OCI-LY3 (cell line): ENCODE measurements around the gene C1QTNF12.

Experiments used
- H2AFZ ChIP-seq: fragments of 200-600, 300-600 bp; shearing (Covaris generic); 2 replicates; pipeline ENCODE4 v1.6.0; 2014; ENCODE audit warnings: antibody characterized with exemption, low read depth, low read length
- H3K27ac ChIP-seq: fragments of 200-600, 300-600 bp; sonication (generic); 2 replicates; pipeline ENCODE4 v1.5.1; 2014; ENCODE audit warnings: mild to moderate bottlenecking, low read length, moderate library complexity, mixed read lengths
- H3K27me3 ChIP-seq: fragments of 200-600, 300-600 bp; sonication (generic); 2 replicates; pipeline ENCODE4 v1.6.1; 2014; ENCODE audit warnings: low read depth, low read length, mixed read lengths
- H3K36me3 ChIP-seq: fragments of 200-600, 300-600 bp; sonication (generic); replicated peaks from 2 replicates; pipeline ENCODE3; 2014; ENCODE audit warnings: low read depth, low read length, mixed read lengths
- H3K4me1 ChIP-seq: fragments of 300-600, 200-600 bp; sonication (generic); 2 replicates; pipeline ENCODE4 v1.6.1; 2014; ENCODE audit warnings: low read length, mixed read lengths
- H3K4me2 ChIP-seq: fragments of 200-600, 300-600 bp; sonication (generic); 2 replicates; pipeline ENCODE4 v1.6.1; 2014; ENCODE audit warnings: low read length, mixed read lengths
- H3K4me3 ChIP-seq: fragments of 300-600, 200-600 bp; sonication (generic); 2 replicates; pipeline ENCODE4 v1.5.1; 2014; ENCODE audit warnings: antibody characterized with exemption, mild to moderate bottlenecking, low read length, moderate library complexity
- H3K79me2 ChIP-seq: fragments of 300-600, 200-600 bp; shearing (Covaris generic); 2 replicates; pipeline ENCODE4 v1.6.1; 2014; ENCODE audit warnings: mild to moderate bottlenecking, low read length, mixed read lengths
- H3K9ac ChIP-seq: fragments of 300-600, 200-600 bp; shearing (Covaris generic); 2 replicates; pipeline ENCODE4 v1.6.0; 2014; ENCODE audit warnings: mild to moderate bottlenecking, low read length, moderate library complexity
- H3K9me3 ChIP-seq: fragments of 200-600, 300-600 bp; shearing (Covaris generic); 2 replicates; pipeline ENCODE4 v1.6.1; 2014; ENCODE audit warnings: low read length, mixed read lengths; ENCODE audit not compliant: insufficient read depth
- H4K20me1 ChIP-seq: fragments of 200-600, 300-600 bp; sonication (generic); 2 replicates; pipeline ENCODE4 v1.6.1; 2016; ENCODE audit warnings: low read length, mixed read lengths; ENCODE audit not compliant: insufficient read depth
- CTCF ChIP-seq: fragments of 200-600, 300-600 bp; sonication (generic); IDR thresholded peaks from 2 replicates; pipeline ENCODE4 v1.5.1; 2014; ENCODE audit warnings: antibody characterized with exemption, low read length, low read depth
- EZH2phosphoT487 ChIP-seq: fragments of 200-600 bp; shearing (Covaris generic); IDR thresholded peaks from 2 replicates; pipeline ENCODE4 v1.6.1; 2018; ENCODE audit warnings: antibody characterized with exemption, mixed run types, low read depth

The C1QTNF12 gene

GRCh38 chr1:1199141-1199960 lies 47.2 kb downstream of the C1QTNF12 start:
- H3K27me3 ChIP-seq, result peaks cover 13% of the 10 kb centered on the region
- H3K9ac ChIP-seq, result no peak overlapping the region
- no peak overlapping the region for H3K4me2 ChIP-seq
- H3K4me1 ChIP-seq, result no peaks in the 10 kb centered on the region
- H4K20me1 ChIP-seq, result no peaks in the 10 kb centered on the region
- H3K36me3 ChIP-seq, result no peaks in the 10 kb centered on the region
- no peak overlapping the region for H3K4me3 ChIP-seq
- H2AFZ ChIP-seq, result no peak overlapping the region
- H3K9me3 ChIP-seq, result 0 out of 2 replicates have a peak, but pooled peaks cover 5% of the 10 kb centered on the region
- H3K27ac ChIP-seq, result no peak overlapping the region
- TF ChIP-seq CTCF (no peak), EZH2phosphoT487 (no peak)
- H3K79me2 ChIP-seq, result no peaks in the 10 kb centered on the region

- Histone ChIP-seq H3K36me3 (no peaks in the 10 kb centered on the region), H3K27ac (no peak overlapping the region), H3K9me3 (0 out of 2 replicates have a peak, but pooled peaks cover 5% of the 10 kb centered on the region), H3K4me2 (no peak overlapping the region), H3K27me3 (peaks cover 13% of the 10 kb centered on the region), H4K20me1 (no peaks in the 10 kb centered on the region), H3K4me3 (no peak overlapping the region), H2AFZ (no peak overlapping the region), H3K9ac (no peak overlapping the region), H3K4me1 (no peaks in the 10 kb centered on the region), H3K79me2 (no peaks in the 10 kb centered on the region)
- TF ChIP-seq EZH2phosphoT487, result no peak
- TF ChIP-seq CTCF, result no peak
These were observed 47.9 kb downstream of the C1QTNF12 start for GRCh38 chr1:1198423-1199140.

GRCh38 chr1:1197551-1198422 lies 48.7 kb downstream of the C1QTNF12 start:
- Histone ChIP-seq H3K9me3 (0 out of 2 replicates have a peak, but pooled peaks cover 5% of the 10 kb centered on the region), H3K9ac (no peak overlapping the region), H3K79me2 (no peaks in the 10 kb centered on the region), H3K27ac (no peak overlapping the region), H3K36me3 (no peaks in the 10 kb centered on the region), H3K4me1 (no peaks in the 10 kb centered on the region), H3K27me3 (peaks cover 13% of the 10 kb centered on the region), H3K4me3 (no peak overlapping the region), H2AFZ (no peak overlapping the region), H3K4me2 (no peak overlapping the region), H4K20me1 (no peaks in the 10 kb centered on the region)
- no peak for TF ChIP-seq EZH2phosphoT487
- no peak for TF ChIP-seq CTCF

GRCh38 chr1:1197188-1197500 lies 49.4 kb downstream of the C1QTNF12 start:
- no peak for TF ChIP-seq CTCF
- TF ChIP-seq EZH2phosphoT487, result no peak
- no peak overlapping the region for H3K4me3 ChIP-seq

More at GRCh38 chr1:1197188-1197500, 49.4 kb downstream of the C1QTNF12 start:
- Histone ChIP-seq H3K4me2 (no peak overlapping the region), H2AFZ (no peak overlapping the region), H3K4me1 (no peaks in the 10 kb centered on the region), H3K27me3 (peaks cover 13% of the 10 kb centered on the region), H3K27ac (no peak overlapping the region), H3K79me2 (no peaks in the 10 kb centered on the region), H4K20me1 (no peaks in the 10 kb centered on the region), H3K9ac (no peak overlapping the region), H3K36me3 (no peaks in the 10 kb centered on the region), H3K9me3 (0 out of 2 replicates have a peak, but pooled peaks cover 5% of the 10 kb centered on the region)
